Measurements from ENCODE around the gene ZNF644.
"Not testable (repeated sequence)": the region's sequence is repeated elsewhere in the genome, so short reads cannot be mapped to it uniquely, and the experiment has no call there.

- TF ChIP-seq EZH2 (IDR thresholded peaks at IDR 0.05; ENCODE audit: borderline replicate concordance, low read length); CTCF (conservative IDR thresholded peaks at IDR 0.05 in 1 of 2, IDR thresholded peaks at IDR 0.05 in 1 of 2; ENCODE audit: extremely low read depth in 1 of 2, insufficient read depth in 1 of 2, low read depth in 1 of 2, low read length in 2 of 2): not testable (repeated sequence)
Observed at GRCh38 chr1:91049551-91049950, 27.7 kb upstream of the ZNF644 start.

Measured in mammary epithelial cell (primary cell).